ENCODE data around the gene SDK1.
"Not testable (repeated sequence)": the region's sequence is repeated elsewhere in the genome, so short reads cannot be mapped to it uniquely, and the experiment has no call there.

SDK1 gene

DNA sequence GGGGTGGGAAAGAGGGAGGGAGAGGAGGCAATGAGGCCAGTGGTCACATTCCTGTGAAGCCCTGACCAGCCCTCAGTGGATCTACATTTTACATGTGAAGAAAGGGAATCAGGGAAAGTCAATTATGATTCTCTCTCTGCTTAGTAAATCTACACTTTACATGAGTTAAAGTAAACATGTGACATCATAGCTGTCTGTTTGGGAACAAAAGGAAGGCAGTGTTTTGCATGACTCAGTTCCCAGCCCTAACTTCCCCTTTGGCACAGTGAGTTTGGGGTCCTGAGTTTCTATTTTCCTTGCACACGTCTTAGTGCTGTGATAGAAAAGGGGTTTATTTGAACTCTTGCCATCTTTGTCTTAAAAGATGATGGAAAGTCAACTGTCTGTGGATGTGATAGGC, 615.1 kb downstream of the SDK1 start:
- no peak for DNase-seq (ENCODE audit: low spot score)

GRCh38 chr7:3917436-3917835, 616.4 kb downstream of the SDK1 start:
- no peak for DNase-seq (ENCODE audit: low spot score)

- DNase-seq (ENCODE audit: low spot score), result no peak
These were observed 617.5 kb downstream of the SDK1 start for GRCh38 chr7:3918576-3918975.

GRCh38 chr7:3922175-3922635, 621.2 kb downstream of the SDK1 start:
- no peak for DNase-seq (ENCODE audit: low spot score)

DNA sequence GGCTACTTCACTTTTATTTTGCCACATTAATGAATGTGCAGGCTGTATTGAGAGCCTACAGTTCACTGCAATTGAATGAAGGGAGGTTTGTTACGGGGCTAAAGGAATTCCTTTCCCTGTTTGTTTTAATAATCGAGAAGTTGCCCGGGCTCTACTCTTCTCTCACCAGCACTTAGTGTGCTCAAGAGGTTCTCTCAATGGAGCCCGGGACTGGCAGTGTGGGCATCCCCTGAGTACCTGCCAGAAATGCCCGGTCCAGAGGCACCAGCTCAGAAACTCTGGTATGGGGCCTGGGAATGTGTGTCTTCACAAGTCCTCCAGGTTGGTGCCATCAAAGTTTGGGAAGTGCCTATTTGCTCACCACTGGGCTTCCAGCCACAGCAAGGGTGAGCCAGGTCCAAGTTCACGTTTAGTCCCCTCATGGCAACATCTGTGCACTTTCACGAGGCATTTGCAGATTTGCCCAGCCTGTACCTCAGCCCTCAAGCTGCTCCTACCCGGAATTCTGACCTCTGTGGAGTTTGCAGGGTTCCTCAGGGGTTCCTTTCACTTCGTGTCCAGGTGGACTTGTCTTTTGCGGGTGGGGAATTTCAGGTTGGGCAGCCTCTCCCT, 622.4 kb downstream of the SDK1 start:
- no peak for DNase-seq (ENCODE audit: low spot score)

- DNase-seq (ENCODE audit: low spot score), result no peak
These were observed 623.2 kb downstream of the SDK1 start for GRCh38 chr7:3924277-3924676.

DNA sequence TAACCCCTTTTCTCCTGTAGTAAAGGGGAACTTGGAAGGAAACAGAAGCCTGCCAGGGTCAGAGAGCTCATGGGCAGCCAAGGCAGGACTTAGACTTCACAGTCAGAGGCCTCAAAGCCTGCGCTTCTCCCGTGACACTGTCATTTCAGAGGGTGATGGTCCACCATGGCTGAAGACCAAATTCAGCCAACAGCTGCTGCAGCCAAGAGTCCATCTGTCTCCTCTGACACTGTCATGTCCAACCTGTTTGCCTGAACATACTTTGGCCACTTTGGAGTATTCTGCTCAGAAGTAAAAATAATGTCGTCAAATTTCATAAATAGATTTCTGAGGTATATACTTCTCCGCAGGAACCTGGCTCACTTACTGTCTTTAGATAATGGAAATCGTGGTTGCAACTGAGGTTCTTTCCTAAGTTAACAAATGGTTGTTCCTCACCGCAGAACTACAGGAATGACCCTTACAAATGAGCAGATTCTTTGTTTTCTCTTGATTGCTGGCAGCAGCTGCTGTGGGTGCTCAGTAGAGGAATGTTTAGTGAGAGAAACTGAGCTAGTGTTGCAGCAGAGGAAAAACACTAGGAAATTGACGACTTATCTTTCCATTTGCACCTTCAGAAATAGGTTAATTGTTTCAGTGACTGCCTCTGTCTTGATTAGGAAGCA, 626.5 kb downstream of the SDK1 start:
- no peak for DNase-seq (ENCODE audit: low spot score)

- DNase-seq (ENCODE audit: low spot score), result no peak
These were observed 627.9 kb downstream of the SDK1 start for GRCh38 chr7:3928727-3929515.

GRCh38 chr7:3931843-3932242, 630.8 kb downstream of the SDK1 start:
- no peak for DNase-seq (ENCODE audit: low spot score)

DNA sequence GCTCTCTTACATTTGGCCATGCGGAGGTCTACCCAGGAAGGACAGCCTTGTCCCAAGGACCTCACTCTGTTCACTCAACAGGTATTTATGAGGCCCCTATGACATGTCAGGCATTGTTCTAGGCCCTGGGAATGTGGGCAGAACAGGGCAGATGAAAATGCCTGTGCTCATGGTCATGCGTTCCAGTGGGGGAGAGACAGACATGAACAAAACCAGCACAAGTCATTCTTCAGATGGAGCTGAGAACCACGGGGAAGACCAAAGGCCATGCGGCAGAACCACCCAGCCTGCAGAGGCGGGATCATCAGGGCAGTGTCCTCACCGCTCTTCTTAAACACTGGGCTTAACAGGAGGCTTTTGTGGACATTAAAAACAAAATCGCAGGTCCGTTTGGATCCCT, 636.1 kb downstream of the SDK1 start:
- no peak for DNase-seq (ENCODE audit: low spot score)

DNA sequence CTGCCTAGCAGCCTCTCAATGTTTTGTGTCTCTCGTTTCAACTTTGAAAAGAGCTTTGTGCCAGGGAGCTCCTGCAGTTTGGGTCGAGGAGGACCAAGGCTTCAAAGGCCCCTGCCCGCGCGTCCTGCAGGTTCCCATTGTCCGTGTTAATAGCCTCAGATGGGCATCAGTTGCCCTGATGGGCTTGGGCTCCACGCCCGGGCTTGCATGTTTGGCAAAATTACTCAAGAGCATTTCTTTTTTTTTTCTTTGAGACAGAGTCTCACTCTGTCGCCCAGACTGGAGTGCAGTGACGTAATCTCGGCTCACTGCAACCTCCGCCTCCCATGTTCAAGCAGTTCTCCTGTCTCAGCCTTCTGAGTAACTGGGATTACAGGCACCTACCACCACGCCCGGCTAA, 636.6 kb downstream of the SDK1 start:
- no peak for DNase-seq (ENCODE audit: low spot score)

DNA sequence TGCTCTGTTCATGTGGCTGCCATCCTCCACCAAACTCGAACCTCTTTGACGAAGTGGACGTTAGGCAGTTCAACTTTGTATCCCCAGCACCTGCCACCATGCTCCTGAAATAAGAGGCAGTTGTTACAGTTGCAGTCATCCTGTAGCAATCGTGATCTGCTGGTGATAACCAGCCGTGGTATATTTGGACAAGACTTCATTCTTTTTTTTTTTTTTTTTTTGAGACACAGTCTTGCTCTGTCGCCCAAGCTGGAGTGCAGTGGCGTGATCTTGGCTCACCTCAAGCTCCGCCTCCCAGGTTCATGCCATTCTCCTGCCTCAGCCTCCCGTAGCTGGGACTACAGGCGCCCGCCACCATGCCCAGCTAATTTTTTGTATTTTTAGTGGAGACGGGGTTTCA, 640.7 kb downstream of the SDK1 start:
- not testable (repeated sequence) for DNase-seq (ENCODE audit: low spot score)

- DNase-seq (ENCODE audit: low spot score), result no peak
These were observed 641.2 kb downstream of the SDK1 start for GRCh38 chr7:3942276-3942675.

GRCh38 chr7:3942816-3943745, 642.0 kb downstream of the SDK1 start:
- no peak for DNase-seq (ENCODE audit: low spot score)

GRCh38 chr7:3943779-3944520, 642.9 kb downstream of the SDK1 start:
- DNase-seq (ENCODE audit: low spot score), result no peak

GRCh38 chr7:3949242-3949640, 648.2 kb downstream of the SDK1 start:
- DNase-seq (ENCODE audit: low spot score), result no peak

DNA sequence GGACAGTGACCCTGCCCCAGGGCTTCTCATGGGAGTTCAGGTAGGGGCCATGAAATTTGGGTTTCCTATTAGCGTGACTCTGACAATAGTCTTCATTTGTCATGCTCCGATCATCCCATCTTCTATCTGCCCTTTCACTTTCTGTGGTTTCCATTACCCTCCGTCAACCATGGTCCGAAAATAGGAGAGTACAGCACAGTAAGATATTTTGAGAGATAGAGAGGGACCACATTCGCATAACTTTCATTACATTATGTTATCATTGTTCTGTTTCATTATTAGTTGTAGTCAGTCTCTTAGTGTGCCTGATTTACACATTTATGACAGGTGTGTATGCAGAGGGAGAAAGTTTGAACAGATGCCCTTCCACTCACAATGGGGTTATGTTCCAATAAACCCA, 649.2 kb downstream of the SDK1 start:
- DNase-seq (ENCODE audit: low spot score), result no peak

DNA sequence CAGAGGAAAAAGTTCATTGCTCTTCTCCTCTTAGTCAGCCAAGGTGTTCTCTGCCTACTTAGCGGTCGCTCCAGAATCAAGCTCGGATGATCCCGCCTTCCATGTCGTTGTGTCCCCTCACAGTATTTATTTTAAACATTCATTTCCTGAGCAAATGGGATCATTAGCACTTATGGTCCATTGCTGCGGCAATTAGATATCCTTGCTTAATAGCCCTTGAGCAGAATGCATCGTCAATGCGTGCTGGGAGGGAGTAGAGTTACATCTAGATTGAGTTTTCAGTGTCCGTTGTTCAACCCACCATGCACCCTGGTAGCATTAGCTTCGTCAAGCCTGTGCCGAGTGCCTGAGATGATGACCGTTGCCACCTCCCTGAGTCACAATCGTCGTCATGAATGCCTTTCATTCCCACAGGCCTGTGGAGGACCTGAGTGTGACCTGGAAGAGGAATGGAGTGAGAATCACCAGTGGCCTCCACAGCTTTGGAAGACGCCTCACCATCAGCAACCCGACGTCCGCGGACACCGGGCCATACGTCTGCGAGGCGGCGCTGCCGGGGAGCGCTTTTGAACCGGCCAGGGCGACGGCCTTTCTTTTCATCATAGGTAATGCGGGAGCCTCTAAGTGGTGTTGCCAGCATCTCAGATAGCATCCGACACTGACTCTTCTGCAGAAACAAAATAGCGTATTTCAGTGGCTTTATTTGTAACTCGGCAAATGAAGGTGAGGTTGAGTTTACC, 650.4 kb downstream of the SDK1 start:
- no peak for DNase-seq (ENCODE audit: low spot score)

DNA sequence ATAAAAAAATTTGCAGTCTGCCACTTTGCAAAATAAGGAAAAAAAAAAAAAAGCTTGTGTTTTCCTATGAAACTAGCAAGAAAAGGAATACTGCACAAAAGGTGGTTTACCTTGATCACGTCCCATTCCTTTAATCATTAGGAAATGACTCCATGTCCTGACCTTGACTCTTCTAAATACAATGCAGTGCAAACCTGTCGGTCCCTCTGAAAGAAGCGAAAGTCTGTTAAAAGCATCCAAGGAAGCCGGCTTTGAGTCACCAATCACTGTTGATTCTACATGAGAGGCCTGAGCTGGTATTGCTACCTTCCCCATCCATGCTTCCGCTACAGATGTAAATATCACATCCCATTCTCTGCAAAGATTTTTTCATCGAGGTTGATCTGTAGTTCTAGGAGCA, 652.1 kb downstream of the SDK1 start:
- no peak for DNase-seq (ENCODE audit: low spot score)

DNA sequence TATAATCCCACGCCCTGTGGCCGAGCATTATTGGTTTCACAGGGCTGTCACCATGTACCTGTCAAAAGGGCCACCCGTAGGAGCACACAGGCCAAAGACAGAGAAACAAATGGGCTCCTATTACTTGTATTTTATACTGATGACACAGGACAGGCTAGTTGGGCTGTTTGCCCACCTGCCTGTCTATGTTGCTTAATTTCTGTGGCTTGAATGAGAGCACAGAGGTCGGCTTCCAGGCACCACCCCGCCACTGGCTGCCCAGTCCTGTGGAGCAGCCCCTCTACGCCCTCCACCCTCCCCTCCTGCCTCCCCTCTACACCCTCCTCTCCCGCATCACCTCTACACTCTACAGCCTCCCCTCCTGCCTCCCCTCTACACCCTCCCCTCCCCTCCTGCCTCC, 652.9 kb downstream of the SDK1 start:
- no peak for DNase-seq (ENCODE audit: low spot score)

GRCh38 chr7:3955026-3955425, 654.0 kb downstream of the SDK1 start:
- no peak for DNase-seq (ENCODE audit: low spot score)

Data from hematopoietic multipotent progenitor cell treated with erythropoietin and hydrocortisone succinate and interleukin-3 and kit ligand, for 15 days (in vitro differentiated cells).